Activated T-cell treated with anti-CD3 and anti-CD28 coated beads for 48 hours (primary cell): Measurements from ENCODE around the gene HSPB7.
"Not testable (repeated sequence)": the region's sequence is repeated elsewhere in the genome, so short reads cannot be mapped to it uniquely, and the experiment has no call there.

Experiments
- DNase-seq: peaks from one replicate; pipeline ENCODE4 v3.0.0-alpha.2; 2020; ENCODE audit warnings: low read depth

The HSPB7 gene

GRCh38 chr1:16022393-16022792 lies 4.5 kb upstream of the HSPB7 start:
- no peak for DNase-seq

GRCh38 chr1:16021681-16022080 lies 3.8 kb upstream of the HSPB7 start, which contains the start of gene CLCNKA:
CLCNKA (plus strand) TSS chr1:16022036; CDS start chr1:16022620, 584 bp downstream.
- no peak for DNase-seq

- DNase-seq, result not testable (repeated sequence)
Observed at GRCh38 chr1:16020878-16021277, 3.0 kb upstream of the HSPB7 start.

- DNase-seq, result no peak
Observed at GRCh38 chr1:16020325-16020724, 2.5 kb upstream of the HSPB7 start.

GRCh38 chr1:16019644-16020277 lies 1.9 kb upstream of the HSPB7 start:
- no peak for DNase-seq

- no peak for DNase-seq
Observed at GRCh38 chr1:16018749-16019643, 1.2 kb upstream of the HSPB7 start.

GRCh38 chr1:16018308-16018707 lies 465 bp upstream of the HSPB7 start:
- no peak for DNase-seq

GRCh38 chr1:16017076-16017460 lies 775 bp downstream of the HSPB7 start:
- no peak for DNase-seq

GRCh38 chr1:16015960-16016901 lies 1.6 kb downstream of the HSPB7 start:
- no peak for DNase-seq

GRCh38 chr1:16015491-16015890 lies 2.4 kb downstream of the HSPB7 start:
- no peak for DNase-seq

- no peak for DNase-seq
Observed at GRCh38 chr1:16014509-16015482, 3.0 kb downstream of the HSPB7 start.

GRCh38 chr1:16013908-16014258 lies 4.0 kb downstream of the HSPB7 start:
- no peak for DNase-seq

- DNase-seq, result peak; percentile 46
Observed at GRCh38 chr1:16013220-16013907, 4.5 kb downstream of the HSPB7 start.

- peak; percentile 38 for DNase-seq
Observed at GRCh38 chr1:16012590-16013219, 5.1 kb downstream of the HSPB7 start.

- no peak for DNase-seq
Observed at GRCh38 chr1:16011936-16012589, 5.8 kb downstream of the HSPB7 start.

GRCh38 chr1:16010837-16011236 lies 7.0 kb downstream of the HSPB7 start:
- DNase-seq, result no peak

- DNase-seq, result no peak
Observed at GRCh38 chr1:16009678-16010077, 8.2 kb downstream of the HSPB7 start.

GRCh38 chr1:16009030-16009460 lies 8.8 kb downstream of the HSPB7 start:
- DNase-seq, result peak; percentile 60

- DNase-seq, result no peak
Observed at GRCh38 chr1:16007671-16008341, 10.0 kb downstream of the HSPB7 start.
